HG02943 (cell line): Measurements from ENCODE around the gene MXD1.
"Not testable (repeated sequence)": the region's sequence is repeated elsewhere in the genome, so short reads cannot be mapped to it uniquely, and the experiment has no call there.

Experiments
- ATAC-seq: cut with Tn5 transposase; IDR thresholded peaks from one replicate; pipeline ENCODE4 v1.9.1; 2021; ENCODE audit warnings: mild to moderate bottlenecking, low read depth, moderate library complexity; ENCODE audit not compliant: unreplicated experiment

Gene MXD1

DNA sequence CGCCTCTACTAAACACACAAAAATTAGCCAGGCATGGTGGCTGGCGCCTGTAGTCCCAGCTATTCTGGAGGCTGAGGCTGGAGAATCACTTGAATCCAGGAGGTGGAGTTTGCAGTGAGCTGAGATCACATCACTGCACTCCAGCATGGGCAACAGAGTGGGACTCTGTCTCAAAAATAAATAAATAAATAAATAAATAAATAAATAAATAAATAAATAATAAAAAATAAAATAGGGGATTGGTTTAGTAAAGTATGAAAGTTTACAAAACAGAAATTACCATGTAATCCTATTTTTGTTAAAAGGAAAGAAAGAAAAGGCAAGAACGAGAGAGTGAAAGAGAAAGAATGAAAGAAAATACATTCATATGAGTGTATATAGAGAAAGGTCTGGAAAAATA lies 35.8 kb downstream of the MXD1 start:
- ATAC-seq = not testable (repeated sequence)

DNA sequence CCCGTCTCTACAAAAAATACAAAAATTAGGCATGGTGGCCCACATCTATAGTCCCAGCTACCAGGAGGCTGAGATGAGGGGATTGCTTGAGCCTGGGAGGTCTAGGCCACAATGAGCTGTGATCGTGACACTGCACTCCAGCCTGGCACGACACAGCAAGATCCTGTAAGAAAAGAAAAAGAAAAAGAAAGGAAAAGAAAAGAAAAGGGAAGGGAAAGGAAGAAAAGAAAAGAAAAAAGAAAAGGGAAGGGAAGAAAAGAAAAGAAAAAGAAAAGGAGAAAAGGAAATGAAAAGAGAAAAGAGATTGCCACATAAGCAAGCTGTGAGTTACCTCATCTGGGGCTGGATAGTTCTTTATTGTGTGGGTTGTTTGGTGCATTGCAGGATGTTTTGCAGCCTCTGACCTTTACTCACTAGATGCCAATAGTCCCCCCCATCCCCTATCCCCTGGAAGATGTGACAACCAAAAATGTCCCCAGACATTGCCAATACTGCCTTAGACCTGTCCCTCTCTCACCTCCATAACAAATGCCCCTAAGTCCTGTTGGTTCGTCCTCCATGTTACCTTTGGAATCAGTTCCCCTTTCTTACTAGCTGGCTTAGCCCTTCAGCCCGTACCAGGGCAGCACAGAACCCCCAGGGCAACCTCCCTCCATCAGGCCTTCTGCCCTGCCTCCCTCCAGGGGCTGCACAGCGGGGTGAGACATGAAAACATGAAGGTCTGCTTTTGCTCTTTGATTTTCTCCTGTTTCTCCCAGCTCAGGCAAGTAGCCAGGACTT lies 37.6 kb downstream of the MXD1 start:
- ATAC-seq = no peak

DNA sequence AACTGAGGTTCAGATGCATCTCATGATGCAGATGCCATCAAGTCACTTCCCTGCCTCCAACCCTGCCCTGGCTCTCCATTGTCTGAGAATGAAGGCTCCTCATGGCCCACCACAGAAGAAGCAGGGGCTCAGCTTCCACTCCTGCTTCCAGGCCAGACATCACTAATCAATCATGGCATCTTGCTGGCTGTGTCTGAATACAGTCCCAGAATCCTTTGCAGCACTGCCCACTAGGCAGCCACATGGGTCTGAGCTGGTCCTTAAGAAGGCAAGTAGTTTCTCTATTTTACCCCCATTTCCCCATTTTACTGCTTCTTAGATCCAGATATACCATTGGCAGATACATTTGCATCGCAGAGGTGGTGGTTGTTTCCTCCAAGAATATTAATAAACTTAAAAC lies 39.2 kb downstream of the MXD1 start:
- no peak for ATAC-seq

DNA sequence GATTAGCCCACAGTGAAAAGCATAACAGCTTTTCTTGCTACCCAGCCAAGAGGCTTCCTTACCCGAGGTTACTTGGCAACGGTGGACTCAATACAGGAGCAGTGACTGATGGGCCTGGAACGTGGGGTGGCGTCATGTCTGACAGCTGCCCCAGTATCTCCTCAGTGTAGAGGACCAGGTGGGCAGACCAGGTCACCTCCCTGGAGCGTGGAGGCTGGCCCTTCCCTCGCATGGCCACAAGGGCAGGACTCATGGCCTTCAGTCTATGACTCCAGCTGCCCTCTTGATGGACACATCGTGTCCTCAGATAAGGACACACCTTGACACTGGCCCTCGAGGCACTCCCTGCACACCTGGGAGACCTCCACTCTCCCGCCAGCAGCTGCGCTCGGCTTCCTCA lies 40.1 kb downstream of the MXD1 start:
- ATAC-seq = no peak

DNA sequence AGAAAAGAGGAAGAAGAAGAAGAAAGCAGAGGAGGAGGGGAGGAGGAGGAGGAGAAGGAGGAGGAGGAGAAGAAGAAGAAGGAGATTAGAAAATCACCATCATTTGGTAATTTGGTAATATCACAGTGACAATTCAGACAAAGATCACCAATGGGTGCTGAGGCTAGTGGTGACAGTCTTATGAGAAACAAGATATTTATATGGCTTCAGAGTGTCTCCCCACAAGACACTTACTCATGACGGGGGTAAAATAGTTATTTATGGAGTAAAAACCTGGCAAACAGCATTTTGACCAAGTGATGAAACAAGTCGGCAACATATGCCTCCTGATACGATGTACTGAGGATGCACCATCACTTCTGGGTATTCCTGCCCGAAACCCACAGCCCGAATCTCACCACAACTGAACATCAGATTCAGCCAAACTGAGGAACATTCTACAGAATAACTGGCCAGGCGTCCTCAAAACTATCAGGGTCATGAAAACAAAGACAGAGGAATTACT lies 41.6 kb downstream of the MXD1 start:
- no peak for ATAC-seq

DNA sequence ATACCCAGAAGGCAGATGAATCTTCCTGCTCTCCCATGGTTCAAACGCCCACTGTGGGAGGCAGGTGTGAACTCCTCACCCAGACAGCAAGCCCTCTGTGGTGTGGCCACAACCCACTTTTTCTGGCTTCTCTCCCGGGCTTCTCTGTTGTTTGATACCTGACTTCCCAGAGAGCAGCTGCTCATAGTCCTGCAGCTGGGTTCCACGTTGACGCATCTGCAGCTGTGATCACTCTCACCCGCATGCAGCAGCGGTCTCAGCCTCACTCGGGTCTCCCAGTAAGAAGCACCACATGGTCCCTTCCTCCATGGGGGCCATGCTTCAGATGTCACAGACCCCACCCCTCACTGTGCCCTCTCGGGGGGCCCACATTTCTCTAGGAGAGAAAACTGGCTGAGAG lies 43.1 kb downstream of the MXD1 start:
- no peak for ATAC-seq

DNA sequence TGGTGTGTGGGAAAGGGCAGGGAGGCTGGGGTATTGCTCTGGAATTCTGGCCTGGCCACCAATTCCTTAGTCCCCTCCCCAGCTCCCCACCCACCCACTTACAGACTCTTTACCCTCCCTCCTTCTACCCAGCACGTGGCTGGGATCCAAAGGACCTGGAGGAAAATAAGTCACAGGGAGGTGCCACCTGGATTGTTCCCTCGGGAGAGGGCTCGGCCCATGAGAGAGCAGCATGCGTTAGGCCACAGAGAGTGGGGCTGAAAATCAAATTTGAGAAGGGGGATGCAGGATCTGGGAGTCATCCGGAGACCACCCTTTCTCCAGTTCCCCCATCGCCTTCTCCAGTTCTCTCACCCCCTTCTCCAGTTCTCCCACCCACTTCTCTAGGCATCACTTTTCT lies 43.6 kb downstream of the MXD1 start:
- no peak for ATAC-seq

DNA sequence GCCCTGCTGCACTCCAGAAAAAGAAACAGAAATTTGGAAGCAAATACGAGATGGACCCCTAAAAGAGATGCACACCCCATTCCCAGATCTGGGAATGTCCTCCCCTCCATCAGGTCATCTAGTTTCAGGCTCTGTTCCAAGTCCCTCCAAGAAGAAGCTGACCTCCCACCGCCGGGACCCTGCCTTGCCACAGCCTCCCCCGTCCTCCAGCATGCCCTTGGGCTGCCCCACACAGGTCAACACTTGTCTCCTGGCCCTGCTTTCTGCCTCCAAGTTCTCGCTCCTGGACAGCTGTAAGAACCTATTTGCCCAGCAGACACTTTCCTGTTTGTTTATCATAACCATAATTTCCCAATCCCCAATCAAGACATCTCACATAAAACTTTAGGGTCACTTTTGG lies 44.5 kb downstream of the MXD1 start:
- no peak for ATAC-seq

DNA sequence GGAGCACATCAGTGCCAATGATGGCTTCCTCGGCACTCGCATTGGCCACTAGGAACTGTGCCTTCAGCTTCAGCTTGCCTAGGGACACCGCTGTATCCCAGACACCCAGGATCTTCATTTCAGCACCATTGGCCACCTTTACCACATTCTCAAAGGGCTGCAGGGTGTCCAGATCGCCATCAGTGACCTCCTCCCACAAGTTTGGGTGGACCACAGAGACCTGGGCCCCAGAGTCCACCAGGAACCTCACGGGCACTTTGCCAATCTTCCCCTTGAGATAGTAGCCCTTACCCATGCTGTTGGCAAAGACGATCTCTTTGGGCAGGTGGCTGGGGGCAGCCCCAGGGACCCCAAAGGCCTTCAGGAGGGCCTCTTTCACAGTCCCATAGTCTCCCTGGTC lies 45.9 kb downstream of the MXD1 start:
- no peak for ATAC-seq

DNA sequence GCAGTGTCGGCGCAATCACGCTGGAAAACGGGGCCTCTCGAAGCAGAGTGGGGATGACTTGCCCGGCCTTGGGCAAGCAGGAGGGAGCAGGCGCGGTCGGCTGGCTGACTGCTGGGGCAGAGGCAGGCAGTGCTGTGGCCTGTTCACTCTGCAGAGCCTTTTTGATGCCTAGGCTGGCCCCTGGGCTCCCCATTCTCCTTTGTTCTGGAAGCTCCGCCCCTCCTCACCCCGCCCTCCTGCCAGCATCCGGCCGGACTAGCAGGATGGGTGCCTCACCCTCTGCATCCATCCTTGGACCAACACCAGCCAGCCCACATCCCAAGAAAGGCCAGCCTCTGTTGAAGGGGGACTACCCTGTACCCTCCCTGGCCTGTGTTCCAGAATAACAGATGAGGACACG lies 46.6 kb downstream of the MXD1 start, which contains the start of gene ASPRV1:
Gene ASPRV1 (minus strand): TSS at position 136 of the 400 bp plus-strand sequence. CDS start 195 bp downstream, outside the sequence.
- no peak for ATAC-seq

DNA sequence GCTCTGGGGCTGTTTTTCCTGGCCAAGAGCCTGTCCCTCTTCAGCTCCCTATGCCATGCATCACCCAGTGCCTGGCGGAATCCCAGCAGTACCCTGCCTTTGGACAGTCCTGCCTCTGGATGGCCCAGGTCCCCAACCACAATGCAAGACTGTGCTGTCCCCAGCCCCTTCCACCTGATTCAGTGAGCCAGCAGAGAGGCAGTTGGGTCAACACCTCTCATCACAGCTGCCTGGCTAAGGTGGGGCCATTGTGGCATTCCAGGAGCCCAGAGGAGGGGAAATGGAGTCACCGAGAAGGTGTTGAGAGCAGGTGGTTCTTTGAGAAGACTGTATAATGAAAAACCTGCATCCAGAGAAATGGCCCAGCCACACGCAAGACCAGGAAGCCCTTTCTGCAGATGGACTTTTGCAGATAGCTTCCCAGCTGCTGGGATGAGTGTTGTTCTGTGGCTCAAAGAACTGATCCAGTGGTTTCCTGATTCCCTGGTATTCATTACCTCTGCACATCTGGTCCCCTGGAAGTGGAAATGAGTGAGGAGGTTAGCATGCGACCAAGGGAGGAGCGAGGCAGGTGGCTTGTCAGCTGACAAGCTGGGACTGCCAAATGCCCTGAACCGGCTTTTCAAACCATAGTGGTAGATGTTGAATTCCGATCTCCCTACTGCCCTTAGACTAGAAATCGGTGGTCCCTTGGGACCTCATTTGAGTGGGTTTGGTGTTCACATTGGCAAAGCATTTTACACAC lies 48.2 kb downstream of the MXD1 start:
- no peak for ATAC-seq

DNA sequence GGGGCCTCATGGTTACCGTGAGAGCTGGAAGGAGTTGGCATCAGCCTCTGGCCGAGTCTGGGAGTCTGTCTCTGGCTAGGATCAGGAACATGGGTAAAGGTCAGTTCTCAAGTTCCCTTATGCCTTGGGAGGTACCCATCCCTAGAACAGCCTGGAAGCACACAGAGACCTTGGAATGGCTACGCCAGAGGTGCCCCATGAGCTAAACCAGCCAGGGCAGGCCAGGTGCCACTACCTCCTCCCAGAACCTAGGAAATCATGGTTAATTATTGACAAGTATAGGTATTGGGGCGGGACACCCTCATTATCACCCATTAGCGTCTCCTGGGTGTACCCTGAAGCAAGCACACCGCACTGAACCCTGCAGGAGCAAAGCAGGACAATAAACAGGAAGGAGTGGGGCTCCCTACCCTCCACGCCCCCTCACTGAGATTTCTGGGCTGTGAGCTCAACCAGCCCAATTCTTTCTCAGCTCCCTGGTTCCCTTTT lies 49.5 kb downstream of the MXD1 start:
- no peak for ATAC-seq

DNA sequence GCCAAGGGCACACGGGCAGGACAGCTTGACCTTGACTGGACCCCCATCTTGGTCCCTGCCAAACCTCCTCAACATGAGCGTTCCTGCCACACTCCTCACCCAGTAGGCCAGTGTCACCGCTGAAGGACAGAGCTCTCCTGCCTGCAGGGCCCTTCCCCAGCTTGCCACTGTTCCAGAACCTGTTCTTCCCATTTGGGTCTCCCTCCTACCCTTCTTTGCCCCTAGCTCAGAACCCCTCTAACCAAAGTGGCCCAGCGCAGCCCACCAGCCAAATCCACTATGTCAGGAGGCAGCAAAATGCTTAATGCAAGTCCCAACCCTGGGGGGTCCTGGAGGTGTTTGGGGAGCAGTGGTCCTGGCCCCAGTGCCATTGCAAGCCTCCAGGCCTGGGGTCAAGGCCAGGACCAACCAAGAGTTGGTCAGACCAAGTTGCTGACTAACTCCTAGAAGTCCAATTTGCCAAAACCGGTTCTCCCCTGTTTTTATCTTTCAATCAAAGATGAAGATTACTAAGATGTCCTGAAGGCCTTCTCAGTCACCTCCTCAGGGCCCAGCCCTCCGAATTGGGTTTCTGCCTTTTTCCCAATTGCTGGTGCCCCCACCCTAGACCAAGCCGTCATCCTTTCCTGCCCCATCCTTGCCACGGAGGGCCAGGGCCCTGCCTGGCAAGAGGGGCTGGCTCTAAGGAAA lies 51.0 kb downstream of the MXD1 start:
- ATAC-seq = no peak

DNA sequence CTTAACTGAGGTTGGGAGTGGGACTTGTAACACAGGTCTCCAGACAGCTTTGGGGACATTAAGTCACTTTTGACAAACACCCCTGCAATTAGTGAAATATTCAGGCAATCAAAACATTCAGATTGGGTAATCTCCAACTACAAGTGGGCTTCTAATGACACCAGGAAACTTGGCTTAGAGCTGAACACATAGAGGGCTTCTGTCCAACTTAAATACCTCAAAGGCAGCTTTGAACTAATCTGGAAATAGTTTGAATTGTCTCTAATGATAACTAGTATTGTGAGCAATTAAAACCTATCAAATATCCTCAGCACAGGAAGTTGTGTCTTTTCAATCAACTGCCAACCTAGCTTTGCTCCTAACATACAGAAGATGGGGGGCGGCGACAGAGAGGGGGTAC lies 51.6 kb downstream of the MXD1 start:
- no peak for ATAC-seq

DNA sequence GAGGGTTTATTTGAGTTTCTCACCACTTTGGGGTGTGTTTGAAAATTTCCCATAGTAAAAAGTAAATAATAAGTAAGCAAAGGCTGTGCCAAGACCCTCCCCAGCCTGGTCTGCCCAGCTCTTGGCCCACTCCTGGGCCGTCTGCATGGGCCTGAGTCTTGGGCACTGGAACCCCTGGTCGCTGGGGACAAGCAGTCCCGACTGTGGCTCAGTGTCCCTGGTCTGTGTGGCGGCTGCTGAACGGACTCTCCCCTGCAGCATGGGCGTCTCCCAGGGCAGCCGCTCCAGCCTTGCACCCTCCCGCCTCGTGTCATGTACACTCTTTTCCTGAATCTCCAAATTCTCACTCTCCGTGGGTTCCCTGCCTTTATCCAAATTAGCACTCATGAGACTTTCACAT lies 53.7 kb downstream of the MXD1 start:
- no peak for ATAC-seq

DNA sequence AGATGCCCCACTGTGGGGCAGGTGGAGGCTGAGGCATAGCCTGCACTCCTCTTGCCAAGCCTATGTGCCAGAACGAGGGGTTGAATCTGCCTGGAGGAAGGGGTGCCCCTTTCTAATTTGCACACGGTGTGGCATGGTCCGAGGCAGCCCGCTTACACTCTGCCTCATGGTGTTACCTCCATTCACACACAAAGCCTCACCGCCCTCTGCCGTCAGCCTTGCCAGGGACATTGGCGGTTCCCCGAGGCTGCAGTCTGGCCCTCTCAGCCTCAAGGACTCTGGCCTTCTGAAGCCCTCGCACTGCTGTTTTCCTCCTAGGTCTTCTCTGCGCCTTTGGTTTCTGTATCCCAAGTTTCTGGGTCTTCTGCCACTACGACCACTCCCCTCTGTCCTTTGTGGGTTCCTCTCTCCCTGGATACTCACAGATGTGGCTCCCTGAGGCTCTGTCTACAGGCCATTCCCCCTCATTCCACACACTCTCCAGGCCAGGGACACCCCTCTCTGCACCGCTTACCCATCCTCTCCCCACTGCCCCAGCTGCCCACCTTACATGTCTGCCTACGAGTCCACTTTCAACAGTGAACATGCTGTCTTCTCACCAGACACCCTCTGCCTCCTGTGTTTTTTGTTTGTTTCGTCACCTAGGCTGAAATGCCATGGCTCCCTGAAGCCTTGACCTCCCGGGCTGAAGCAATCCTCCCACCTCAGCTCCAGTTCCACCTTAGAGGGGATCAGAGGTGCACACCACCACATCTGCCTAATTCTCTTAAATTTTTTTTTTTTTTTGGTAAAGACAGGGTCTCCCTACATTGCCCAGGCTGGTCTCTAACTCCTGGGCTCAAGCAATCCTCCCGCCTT lies 54.4 kb downstream of the MXD1 start:
- no peak for ATAC-seq

DNA sequence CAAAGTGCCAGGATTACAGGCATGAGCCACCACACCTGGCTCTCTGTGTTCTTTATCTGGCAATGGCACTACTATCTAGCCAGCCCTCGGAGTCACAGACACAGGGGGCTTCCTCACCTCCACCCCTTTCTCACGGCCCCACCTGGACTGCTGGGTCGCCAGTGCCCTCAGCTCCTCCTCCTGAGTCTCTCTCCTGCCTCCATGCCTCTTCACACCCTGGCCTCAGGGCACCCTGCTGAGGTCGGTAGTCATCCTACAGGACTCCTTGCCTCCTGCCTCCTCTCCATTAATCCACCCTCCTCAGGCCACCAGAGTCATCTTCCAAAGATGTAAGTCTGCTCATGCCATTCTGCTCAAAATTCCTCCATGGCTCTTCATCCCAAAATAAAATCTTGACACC lies 55.1 kb downstream of the MXD1 start:
- no peak for ATAC-seq

DNA sequence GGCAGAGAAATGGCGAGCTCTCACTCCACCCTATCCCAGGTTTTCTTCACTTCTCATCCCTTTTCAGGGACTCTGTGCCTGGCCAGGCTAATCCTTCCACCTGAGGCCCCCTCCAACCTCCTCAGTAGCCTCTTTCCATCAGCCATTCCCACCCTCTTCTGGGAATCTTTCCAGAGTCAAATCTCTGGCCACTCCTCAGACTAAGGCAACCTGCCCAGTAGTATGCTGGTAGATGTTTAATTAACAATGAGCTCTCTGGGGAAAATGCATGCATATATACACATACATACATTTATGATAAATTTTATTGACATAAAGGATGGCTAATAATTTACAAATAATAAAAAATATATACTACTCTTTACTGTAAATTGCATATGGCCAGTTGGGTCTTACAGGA lies 57.9 kb downstream of the MXD1 start:
- no peak for ATAC-seq

DNA sequence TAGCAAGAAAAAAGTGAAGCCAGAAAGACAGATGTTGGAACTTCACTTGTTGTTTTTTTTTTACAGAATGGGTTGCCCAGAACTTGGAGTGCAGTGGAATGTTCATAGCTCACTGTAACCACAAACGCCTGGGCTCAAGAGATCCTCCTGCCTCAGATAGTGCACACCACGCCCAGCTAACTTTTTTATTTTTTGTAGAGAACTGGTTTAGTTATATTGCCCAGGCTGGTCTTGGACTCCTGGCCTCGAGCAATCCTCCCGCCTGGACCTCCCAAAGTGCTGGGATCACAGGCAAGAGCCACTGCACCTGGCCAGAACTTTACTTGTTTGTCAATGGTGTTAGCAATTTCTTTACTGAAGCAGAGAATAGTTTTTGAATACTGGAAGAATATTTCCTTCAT lies 58.4 kb downstream of the MXD1 start:
- no peak for ATAC-seq
